Natural killer cell treated with Interleukin-12 subunit alpha and Interleukin-12 subunit beta and Interleukin-15 and Interleukin-18, amount 100 ng/mL, for 72 hours (primary cell): Measurements from ENCODE around the gene UNCX. TPM values are rescaled to one million over a fixed set of nuclear protein-coding genes. Genes with fewer than 3 reads are reported as not detected.

Source experiments
- ATAC-seq, 2 donors: fragments of 150-1000 bp; cut with Tn5 transposase in 1 of 2; sonication (Bioruptor Pico), chemical (Tn5 transposase) in 1 of 2; 2 replicates each; pipeline ENCODE4 v1.10.0; 2021
- DNase-seq: peaks from one replicate; pipeline ENCODE4 v3.0.0; 2022; ENCODE audit warnings: low spot score
- H3K27ac Mint-ChIP-seq, 2 donors: 1 replicate in 1 of 2; 2 replicates in 1 of 2; pipeline ENCODE4 v1.8.0; 2022; ENCODE audit warnings: mixed read lengths in 2 of 2, mild to moderate bottlenecking in 1 of 2, moderate library complexity in 1 of 2
- H3K27me3 Mint-ChIP-seq, 2 donors: 1 replicate in 1 of 2; 2 replicates in 1 of 2; pipeline ENCODE4 v1.8.0; 2022; ENCODE audit warnings: mixed read lengths in 2 of 2
- H3K36me3 Mint-ChIP-seq: one replicate; pipeline ENCODE4 v1.8.0; 2022; ENCODE audit warnings: mixed read lengths
- H3K4me1 Mint-ChIP-seq, 2 donors: 1 replicate in 1 of 2; 2 replicates in 1 of 2; pipeline ENCODE4 v1.8.0; 2022; ENCODE audit warnings: low read depth in 2 of 2, mixed read lengths in 2 of 2, mild to moderate bottlenecking in 1 of 2
- H3K4me3 Mint-ChIP-seq: one replicate; pipeline ENCODE4 v1.8.0; 2022; ENCODE audit warnings: mixed read lengths
- H3K9me3 Mint-ChIP-seq: 2 replicates; pipeline ENCODE4 v1.8.0; 2022; ENCODE audit warnings: mixed read lengths
- total RNA-seq, 2 donors: library from RNA; stranded (reverse); gene quantifications; one replicate each; pipeline ENCODE4 v1.2.3, GENCODE V29; 2022

UNCX gene
- total RNA-seq, 2 donors from 2014 or later, result not detected

DNA sequence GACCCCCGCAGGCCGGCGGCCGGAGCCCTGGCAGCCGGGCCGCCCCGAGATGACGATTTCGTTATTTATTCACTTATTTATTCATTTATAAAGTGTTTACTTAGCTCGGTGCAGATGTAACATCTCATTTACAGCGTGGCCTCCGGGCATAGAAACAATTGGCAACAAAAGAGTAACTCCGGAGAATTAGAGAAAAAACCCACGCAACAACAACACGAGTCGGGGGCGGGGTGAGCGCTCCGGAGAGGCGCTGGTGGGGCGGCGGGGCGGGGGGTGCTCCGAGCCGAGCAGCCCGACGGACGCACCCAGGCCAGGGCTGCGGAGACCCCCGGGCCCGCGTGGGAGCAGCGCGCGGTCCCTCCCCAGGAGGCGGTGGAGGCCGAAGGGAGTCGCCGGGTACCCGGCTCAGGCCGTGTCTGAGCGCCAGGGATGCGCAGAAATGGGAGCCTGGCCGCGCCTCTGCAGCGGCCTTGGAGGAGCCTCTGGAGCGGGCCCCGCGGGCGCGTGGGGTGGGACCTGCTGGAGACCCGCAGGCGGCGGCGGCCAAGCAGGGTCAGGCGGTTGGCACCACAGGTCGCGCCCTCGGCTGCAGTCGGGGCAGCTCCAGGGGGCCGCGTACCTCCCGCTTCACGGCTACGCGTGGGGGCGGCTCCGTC lies 14.3 kb downstream of the UNCX start:
- H3K36me3 Mint-ChIP-seq, result no peaks in the 10 kb centered on the region
- H3K4me1 Mint-ChIP-seq, result peaks cover 4 to 7% of the 10 kb centered on the region in 2 donors
- peaks cover 31 to 46% of the 10 kb centered on the region in 2 donors for H3K27me3 Mint-ChIP-seq
- no peak overlapping the region for H3K27ac Mint-ChIP-seq
- H3K4me3 Mint-ChIP-seq, result no peak overlapping the region
- H3K9me3 Mint-ChIP-seq, result no peaks in the 10 kb centered on the region
- ATAC-seq (no peak), DNase-seq (no peak)

DNA sequence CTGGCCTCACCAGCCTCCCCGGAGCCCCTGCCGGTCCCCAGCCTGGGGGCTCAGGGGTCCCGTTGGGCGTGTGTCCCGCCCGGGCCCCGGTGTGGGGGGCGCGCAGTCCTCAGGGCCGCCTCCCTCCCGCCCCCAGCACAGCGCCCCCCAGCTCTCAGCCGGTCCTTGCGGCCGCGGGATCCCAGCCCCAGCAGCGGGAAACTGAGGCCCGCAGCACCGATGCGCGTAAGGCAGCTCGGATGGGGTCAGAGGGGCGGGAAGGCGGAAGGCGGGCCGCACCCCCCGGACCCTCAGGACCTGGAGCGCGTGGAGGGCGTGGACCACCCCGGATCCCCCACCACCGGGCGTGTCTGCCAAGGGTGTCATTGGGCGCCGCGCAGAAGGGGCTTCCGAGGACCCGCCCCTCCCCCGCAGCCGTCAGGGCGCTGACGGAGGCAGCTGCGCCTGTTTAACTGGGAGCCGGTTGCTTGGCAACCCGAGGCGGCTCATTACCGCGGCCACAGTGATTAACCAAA lies 14.9 kb downstream of the UNCX start:
- H3K36me3 Mint-ChIP-seq, result no peaks in the 10 kb centered on the region
- no peak for ATAC-seq
- no peak for DNase-seq
- H3K27me3 Mint-ChIP-seq, result peaks cover 31 to 46% of the 10 kb centered on the region in 2 donors
- peaks cover 4 to 7% of the 10 kb centered on the region in 2 donors for H3K4me1 Mint-ChIP-seq
- no peaks in the 10 kb centered on the region for H3K9me3 Mint-ChIP-seq
- no peak overlapping the region for H3K4me3 Mint-ChIP-seq
- no peak overlapping the region for H3K27ac Mint-ChIP-seq

DNA sequence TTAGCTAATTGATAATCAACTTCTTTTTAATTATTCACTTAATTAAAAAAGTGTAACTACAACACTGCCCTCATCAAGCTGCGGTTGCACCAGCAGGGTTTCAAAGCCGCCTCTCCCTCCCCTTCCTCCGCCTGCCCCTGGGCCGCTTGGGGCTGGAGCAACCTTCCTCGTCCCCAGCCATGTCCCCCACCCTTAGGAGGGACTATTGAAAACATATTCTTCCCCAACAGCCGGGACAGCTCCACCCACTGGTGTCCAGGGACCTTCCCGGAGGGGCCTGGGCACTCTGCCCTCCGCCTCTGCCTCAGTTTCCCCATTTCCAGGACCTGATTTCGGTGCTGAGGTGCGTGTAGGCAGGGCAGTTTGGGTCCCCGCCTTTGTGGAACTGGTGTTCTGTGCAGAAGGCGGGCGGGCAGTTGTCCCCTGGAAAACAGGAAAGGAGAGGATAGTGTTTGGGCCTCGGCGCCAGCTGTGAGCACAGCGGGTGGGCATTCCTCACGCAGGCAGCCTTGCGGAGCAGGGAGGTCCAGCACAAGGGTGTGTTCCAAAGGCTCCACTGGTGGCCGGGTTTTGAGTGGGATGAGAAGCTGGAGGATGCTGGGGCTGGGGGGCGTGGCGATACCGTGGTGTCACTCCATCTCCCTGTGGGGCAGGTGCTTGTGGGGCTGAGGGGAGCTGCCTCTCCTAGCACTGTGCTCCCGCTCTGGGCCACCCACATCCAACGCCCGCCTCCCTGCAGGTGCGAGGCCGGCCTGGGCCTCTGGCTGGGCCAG lies 15.7 kb downstream of the UNCX start:
- no peak for DNase-seq
- Mint-ChIP-seq H3K4me3 (no peak overlapping the region), H3K27me3 (peaks cover 32 to 41% of the 10 kb centered on the region in 2 donors), H3K36me3 (no peaks in the 10 kb centered on the region), H3K4me1 (peaks cover 4 to 7% of the 10 kb centered on the region in 2 donors), H3K9me3 (no peaks in the 10 kb centered on the region), H3K27ac (no peak overlapping the region)
- ATAC-seq, result no peak

- H3K27me3 Mint-ChIP-seq, result peaks cover 35 to 39% of the 10 kb centered on the region in 2 donors
- DNase-seq, result no peak
- H3K4me3 Mint-ChIP-seq, result no peak overlapping the region
- H3K36me3 Mint-ChIP-seq, result no peaks in the 10 kb centered on the region
- ATAC-seq, result no peak
- H3K9me3 Mint-ChIP-seq, result no peaks in the 10 kb centered on the region
- H3K27ac Mint-ChIP-seq, result no peak overlapping the region
- H3K4me1 Mint-ChIP-seq, result peaks cover 4 to 7% of the 10 kb centered on the region in 2 donors
Observed at GRCh38 chr7:1248916-1249581, 16.4 kb downstream of the UNCX start.

DNA sequence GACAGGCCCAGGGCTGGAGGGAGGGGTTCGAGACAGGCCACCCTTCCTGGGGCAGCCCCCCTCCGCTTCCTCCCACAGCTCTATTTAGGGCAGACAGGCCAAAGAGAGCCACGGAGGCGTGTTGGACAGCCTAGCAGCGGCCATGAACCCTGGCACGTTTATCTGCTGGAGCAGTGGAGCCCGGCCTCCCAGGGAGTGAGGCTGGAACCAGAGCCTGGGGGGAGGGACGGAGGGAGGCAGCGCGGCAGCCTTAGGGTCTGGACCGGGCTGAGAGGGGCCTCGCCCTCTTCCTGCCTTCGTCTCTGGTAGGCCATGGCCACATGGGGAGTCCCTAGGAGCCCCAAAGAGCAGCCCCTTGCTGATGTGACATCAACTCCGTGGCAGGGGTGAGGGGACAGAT lies 17.1 kb downstream of the UNCX start:
- ATAC-seq, result no peak
- Mint-ChIP-seq H3K4me1 (peaks cover 4 to 7% of the 10 kb centered on the region in 2 donors), H3K27ac (no peak overlapping the region), H3K9me3 (no peaks in the 10 kb centered on the region), H3K4me3 (no peak overlapping the region), H3K27me3 (peaks cover 38% of the 10 kb centered on the region in 2 donors), H3K36me3 (no peaks in the 10 kb centered on the region)
- no peak for DNase-seq

DNA sequence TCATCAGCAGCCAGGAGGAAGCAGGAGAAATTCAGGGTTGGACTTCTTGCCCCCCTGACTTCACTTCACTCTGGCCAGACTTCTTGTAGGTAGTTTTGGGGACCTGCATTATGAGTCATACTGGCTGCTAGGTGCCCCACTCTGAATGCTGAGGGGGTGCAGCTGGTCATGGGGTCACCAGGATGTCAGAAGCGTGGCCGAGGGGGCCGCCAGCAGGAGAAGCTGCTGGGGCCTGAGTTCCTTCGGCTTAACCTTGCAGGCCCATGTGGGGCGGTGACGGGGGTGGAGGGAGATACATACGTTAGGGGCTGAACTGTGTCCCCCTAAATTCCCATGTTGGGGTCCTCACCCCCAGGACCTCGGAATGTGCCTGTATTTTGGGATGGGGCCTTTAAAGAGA lies 18.2 kb downstream of the UNCX start:
- no peaks in the 10 kb centered on the region for H3K36me3 Mint-ChIP-seq
- ATAC-seq (no peak), DNase-seq (no peak)
- no peak overlapping the region for H3K27ac Mint-ChIP-seq
- H3K4me3 Mint-ChIP-seq, result no peak overlapping the region
- no peaks in the 10 kb centered on the region for H3K9me3 Mint-ChIP-seq
- peaks cover 4 to 7% of the 10 kb centered on the region in 2 donors for H3K4me1 Mint-ChIP-seq
- peaks cover 27 to 30% of the 10 kb centered on the region in 2 donors for H3K27me3 Mint-ChIP-seq

DNA sequence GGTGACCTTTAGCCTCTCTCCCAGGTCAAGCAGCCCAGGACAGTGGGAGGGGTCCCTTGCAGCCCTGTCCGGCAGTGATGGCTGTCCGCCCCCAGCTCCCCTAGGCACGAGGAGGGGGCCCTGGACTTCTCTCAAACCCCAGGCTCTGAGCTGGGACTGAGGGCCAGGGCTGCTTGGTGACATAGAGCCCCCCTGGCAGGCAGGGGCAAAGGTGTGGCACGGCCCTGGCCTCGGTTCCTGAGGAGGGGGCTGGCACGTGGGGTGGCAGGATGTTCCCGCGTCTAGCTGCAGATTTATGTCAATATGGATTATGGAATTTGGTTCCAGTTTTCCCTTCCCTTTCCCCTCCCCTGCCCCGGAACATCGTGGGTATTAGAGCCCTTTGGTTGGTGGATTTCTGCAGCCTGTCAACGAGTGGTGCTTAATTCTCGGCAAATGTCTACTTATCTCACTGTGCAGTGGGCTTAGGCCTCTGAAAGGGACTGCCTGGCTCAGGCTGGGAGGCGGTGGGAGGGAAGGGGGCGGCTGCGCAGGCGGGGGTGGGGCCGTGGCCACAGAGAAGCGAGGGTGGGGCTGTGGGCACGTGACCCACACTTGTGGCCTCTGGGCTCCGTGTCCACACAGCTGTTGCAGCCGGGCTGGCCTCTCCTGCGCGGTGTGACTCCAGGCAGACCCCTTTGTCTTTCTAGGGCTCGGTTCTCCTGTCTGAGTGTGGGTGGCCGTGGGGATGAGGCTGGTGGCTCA lies 19.3 kb downstream of the UNCX start:
- Mint-ChIP-seq H3K27me3 (peaks cover 25 to 30% of the 10 kb centered on the region in 2 donors), H3K4me1 (peaks cover 4% of the 10 kb centered on the region in 2 donors), H3K27ac (no peak overlapping the region), H3K4me3 (no peak overlapping the region), H3K9me3 (no peaks in the 10 kb centered on the region), H3K36me3 (no peaks in the 10 kb centered on the region)
- ATAC-seq (no peak), DNase-seq (no peak)

DNA sequence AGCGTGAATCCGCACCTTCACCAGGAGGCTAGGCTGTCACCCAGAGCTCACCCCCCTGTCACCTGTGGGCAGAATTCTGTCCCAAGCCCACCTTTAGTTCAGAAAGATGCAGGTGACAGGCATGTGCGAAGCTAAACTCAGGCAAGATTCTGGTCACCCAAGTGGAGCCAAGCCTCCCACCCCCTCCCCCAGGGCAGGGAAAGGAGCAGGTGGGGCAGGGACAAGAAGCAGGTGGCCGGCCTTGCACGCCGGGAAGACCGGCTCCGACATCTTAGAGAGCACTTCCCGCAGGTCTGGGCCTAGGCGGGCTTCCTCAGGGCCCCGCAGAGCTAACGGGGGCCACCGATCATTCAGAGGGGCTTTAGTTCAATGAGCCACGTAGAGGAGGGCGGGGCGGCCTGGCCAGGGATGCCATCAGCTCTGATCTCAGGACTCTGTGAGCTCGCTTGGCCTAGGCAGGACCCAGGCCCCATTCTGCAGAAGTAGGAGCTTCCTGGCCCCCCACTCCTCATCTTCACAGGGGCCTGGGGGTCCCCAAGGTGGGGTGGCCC lies 19.9 kb downstream of the UNCX start:
- ATAC-seq, result no peak
- no peak for DNase-seq
- Mint-ChIP-seq H3K36me3 (no peaks in the 10 kb centered on the region), H3K27ac (no peak overlapping the region), H3K9me3 (no peaks in the 10 kb centered on the region), H3K4me3 (no peak overlapping the region), H3K4me1 (peaks cover 4% of the 10 kb centered on the region in 2 donors), H3K27me3 (peaks cover 25 to 30% of the 10 kb centered on the region in 2 donors)

- peaks cover 16 to 25% of the 10 kb centered on the region in 2 donors for H3K27me3 Mint-ChIP-seq
- ATAC-seq (no peak), DNase-seq (no peak)
- H3K9me3 Mint-ChIP-seq, result no peaks in the 10 kb centered on the region
- H3K4me1 Mint-ChIP-seq, result no peaks in the 10 kb centered on the region
- H3K36me3 Mint-ChIP-seq, result no peaks in the 10 kb centered on the region
- H3K27ac Mint-ChIP-seq, result no peak overlapping the region
- H3K4me3 Mint-ChIP-seq, result no peak overlapping the region
Observed at GRCh38 chr7:1253681-1254181, 21.1 kb downstream of the UNCX start.

DNA sequence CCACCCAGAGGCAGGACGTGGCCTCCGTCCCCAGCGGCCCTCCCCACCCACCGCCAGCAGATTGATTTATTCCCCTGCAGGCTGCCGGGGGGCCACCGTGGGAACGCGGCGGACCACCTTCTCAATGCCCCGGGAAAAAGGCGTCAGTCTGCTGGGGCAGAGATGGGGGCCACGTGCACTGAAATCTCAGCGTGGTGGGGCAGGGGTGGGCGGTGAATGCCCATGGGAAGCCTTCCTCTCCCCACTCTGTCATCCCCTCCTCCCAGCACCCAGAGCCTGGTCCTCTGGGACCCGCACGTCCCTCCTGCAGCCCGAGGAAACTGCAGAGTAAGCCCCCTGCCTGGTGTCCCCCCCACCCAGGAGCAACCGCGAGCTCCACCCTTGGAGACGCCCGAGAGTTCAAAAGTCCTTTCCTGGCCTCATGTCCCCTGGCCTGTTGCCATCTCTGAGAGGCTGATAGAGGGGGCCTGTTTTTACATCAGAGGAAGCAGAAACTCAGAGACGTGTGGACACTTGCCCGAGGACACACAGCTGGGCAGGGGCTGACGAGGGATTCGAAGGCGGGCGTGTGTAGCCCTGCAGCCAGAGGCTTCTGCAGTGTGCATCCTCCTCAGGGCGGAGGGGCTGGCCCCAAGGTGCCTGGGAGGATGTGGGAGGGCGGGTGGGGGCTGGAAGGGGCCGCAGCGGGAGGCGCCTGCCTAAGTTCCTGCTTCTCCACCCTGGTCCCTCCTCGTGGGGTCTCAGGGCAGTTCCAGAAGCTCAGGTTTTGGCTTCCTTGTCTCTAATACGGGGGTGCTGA lies 21.8 kb downstream of the UNCX start:
- H3K9me3 Mint-ChIP-seq, result no peaks in the 10 kb centered on the region
- no peak for ATAC-seq
- H3K27ac Mint-ChIP-seq, result no peak overlapping the region
- no peaks in the 10 kb centered on the region for H3K36me3 Mint-ChIP-seq
- peaks cover 14 to 25% of the 10 kb centered on the region in 2 donors for H3K27me3 Mint-ChIP-seq
- H3K4me1 Mint-ChIP-seq, result no peaks in the 10 kb centered on the region
- H3K4me3 Mint-ChIP-seq, result no peak overlapping the region
- DNase-seq, result no peak

DNA sequence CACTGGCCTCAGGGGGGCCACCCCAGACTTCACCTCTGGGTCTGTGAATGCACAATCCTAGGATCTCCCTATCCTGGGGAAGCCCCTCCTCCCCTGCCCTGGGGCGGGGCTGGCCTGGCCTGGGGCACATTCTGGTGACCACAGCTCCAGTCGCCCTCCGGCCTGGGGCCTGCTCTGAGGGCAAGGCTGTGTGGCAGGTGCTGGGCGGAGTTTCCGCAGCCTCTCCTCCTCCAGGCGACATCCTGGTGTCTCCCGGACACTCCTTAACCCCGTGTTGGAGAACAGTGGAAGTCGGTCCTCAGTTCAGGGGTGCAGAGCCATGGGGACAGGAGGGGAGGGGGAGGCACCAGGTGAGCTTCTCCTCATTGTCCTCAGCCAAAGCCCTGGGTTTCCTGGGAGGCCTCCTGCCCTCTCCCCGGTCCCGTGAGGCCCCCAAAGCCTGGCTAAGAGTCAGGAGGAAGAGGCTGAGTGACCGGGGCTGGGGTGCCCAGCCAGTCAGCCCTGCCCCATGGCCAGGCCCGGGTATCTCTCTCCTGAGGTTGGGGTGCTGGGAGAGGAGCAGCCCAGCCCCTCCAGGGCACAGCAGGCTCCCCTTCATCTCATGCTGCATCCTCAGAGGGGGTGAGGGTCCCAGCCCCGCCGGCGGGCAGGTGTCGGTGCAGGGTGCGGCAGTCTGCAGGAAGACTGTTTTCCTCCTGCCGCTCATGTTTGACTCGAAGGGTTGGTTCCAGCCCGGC lies 22.6 kb downstream of the UNCX start:
- DNase-seq, result no peak
- Mint-ChIP-seq H3K4me1 (no peaks in the 10 kb centered on the region), H3K27ac (no peak overlapping the region), H3K36me3 (no peaks in the 10 kb centered on the region), H3K4me3 (no peak overlapping the region), H3K27me3 (peaks cover 9 to 22% of the 10 kb centered on the region in 2 donors), H3K9me3 (no peaks in the 10 kb centered on the region)
- no peak for ATAC-seq

DNA sequence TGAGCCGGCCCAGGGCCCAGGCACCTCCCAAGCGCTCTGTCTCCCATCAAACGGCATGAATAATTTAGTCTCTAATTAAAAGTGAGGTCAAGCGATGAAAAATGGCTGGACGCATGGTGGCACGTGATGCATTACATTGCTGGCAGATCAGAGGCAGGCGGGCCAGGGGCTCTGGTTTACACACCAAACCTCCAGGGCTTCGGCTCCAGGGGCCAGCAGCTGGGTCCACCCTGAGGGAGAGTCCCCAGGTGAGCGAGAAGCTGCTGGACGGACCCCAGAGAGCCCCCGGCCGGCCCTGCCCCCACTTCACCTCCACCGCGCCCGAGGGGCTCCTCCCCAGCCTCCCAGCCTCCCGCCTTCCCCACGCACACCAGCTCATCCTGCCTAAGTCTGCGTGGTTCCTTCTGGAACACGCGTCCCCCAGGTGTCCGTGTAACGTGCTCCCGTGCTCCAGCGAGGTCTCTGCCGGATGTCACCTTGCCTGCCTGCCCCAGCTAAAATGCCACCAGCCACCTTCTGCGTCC lies 23.2 kb downstream of the UNCX start:
- Mint-ChIP-seq H3K36me3 (no peaks in the 10 kb centered on the region), H3K4me1 (no peaks in the 10 kb centered on the region), H3K27me3 (peaks cover 12 to 23% of the 10 kb centered on the region in 2 donors), H3K27ac (no peak overlapping the region), H3K9me3 (no peaks in the 10 kb centered on the region), H3K4me3 (no peak overlapping the region)
- ATAC-seq (no peak), DNase-seq (no peak)
